NCI-H2227 (cell line): Measurements from ENCODE around the gene ZFAND2A.
"Not testable (repeated sequence)": the region's sequence is repeated elsewhere in the genome, so short reads cannot be mapped to it uniquely, and the experiment has no call there.

Experiments
- DNase-seq: peaks from one replicate; lab custom pipeline; 2025; ENCODE audit not compliant: unreplicated experiment; lab: John Stamatoyannopoulos, UW

Gene ZFAND2A

DNA sequence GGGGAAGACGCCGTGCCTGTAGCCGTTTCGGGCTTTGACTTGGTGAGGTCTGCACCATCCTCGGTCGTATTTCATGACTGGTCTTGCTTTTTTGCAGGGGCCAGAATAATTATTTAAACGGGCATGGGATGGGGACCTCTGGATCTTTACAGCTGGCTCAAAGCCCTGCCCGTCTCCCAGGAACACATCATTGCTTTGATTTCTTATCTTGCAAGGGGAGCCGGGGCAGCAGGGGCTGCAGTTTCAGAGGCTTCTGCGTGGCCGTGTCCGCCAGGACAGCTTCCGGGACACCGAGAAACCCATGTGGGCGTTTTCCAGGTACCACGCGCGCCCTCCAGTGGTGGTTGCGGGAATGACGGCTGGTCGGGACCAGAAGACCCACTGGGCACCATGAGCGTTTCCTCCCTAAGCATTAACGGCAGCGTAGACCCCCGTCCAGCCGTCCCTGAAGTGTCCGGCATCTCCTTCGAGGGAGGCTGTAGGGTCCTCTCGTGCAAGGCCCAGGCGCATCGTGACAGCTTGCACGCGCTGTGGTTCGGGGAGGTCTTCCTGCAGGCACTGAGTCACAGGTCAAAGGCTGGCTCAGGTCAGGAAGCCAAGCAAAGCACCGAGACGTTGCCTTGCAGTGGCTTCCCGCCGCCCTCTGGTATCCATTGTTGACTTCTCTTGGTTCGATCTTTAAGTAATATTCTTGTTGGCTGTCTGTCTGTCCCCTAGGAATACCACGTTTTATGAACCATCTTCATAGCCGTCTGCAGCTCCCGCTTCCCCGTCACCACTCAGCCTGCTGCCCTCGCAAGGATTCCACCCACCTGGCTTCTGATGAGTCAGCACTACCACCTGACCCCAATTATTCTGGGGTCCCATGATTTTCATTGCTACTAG, 16.2 kb upstream of the ZFAND2A start:
- DNase-seq: no peak

GRCh38 chr7:1175597-1175966, 15.6 kb upstream of the ZFAND2A start:
- no peak for DNase-seq

DNA sequence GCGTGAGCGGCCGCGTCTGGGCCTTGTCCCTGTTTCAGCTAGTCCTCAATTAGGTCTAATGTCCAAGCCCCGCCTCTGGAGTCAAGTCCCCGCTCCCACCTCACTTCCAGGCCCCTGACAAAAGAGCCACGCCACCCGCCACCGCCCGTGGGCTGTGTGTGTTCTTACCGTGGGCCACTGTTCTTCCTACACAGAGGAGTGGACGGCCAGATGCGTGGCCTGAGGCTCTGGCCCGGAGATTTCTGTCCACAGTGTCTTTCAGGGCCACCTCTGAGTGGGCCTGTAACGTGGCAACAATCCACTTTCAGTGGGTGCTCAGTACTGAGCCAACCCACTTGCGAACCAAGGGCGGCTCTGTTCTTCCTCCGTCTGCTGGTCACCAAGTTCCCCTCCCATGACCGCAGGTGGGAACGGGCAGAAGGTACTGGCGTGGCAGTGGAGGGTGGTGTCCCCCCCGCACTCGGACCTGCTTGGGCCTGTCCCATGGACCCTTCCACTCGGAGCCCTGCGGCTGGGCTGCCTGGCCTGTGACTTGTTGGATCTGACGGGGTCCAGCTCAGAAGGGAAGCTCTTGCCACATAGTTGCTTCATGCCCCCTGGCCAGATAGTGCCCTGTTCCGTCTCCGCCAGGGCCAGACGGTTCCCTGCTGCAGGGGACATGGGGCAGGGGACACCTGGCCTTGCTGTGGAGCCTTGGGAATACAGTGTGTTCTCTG, 15.0 kb upstream of the ZFAND2A start:
- no peak for DNase-seq

DNA sequence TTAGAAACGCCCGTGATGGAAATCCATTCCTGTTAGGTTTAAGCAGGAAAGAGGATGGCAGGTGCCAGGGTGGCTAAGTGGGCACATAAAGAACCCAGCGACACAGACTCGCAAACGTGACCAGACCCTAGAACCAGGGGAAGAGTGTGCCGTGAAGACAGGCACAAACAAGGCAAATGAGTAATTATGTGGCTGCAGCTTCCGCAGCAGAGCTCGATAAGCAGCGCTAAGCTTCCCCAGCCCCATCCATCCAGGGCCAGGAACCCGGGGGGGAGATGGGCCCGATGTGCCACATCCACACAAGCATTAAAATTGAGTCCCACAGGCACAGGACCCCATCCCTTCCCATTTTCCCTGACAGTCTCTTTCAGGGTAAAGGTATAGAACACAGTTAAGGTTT, 14.0 kb upstream of the ZFAND2A start:
- no peak for DNase-seq

GRCh38 chr7:1172666-1173523, 12.9 kb upstream of the ZFAND2A start:
- DNase-seq: no peak

DNA sequence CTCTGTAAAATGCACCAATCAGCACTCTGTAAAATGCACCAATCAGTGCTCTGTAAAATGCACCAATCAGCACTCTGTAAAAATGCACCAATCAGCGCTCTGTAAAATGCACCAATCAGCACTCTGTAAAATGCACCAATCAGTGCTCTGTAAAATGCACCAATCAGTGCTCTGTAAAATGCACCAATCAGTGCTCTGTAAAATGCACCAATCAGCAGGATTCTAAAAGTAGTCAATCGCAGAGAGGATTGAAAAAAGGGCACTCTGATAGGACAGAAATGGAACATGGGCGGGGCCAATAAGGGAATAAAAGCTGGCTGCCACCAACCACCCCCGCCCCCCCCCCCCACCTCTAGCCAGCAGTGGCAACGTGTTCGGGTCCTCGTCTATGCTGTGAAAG, 11.5 kb upstream of the ZFAND2A start:
- not testable (repeated sequence) for DNase-seq

- no peak for DNase-seq
Measured at GRCh38 chr7:1170741-1171501, 10.9 kb upstream of the ZFAND2A start.

- DNase-seq: peak; percentile 81
Measured at GRCh38 chr7:1169409-1170368, 9.7 kb upstream of the ZFAND2A start.

DNA sequence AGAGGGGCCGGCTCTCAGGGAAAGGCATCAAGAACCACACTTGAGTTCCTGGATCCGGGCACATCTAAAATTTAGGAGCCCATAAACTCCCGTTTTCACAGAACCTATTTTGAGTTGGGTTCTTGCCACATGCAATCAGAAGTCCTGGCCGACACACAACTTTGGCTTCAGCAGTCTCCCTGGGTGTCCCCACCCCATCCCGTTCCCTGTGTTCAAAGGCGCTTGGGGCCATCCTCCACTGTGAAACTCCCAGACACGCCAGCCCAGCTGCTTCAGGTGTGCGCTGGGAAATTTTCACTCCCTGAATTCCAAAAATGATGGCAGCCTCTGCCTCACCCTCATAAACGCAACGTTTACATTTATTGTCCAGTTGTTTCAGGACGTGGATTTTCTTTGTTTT, 8.4 kb upstream of the ZFAND2A start:
- no peak for DNase-seq

- DNase-seq: no peak
Measured at GRCh38 chr7:1164436-1164835, 4.4 kb upstream of the ZFAND2A start.

GRCh38 chr7:1163121-1163520, 3.1 kb upstream of the ZFAND2A start:
- DNase-seq: no peak

- peak; percentile 43 for DNase-seq
Measured at GRCh38 chr7:1160670-1161021, 650 bp upstream of the ZFAND2A start.

DNA sequence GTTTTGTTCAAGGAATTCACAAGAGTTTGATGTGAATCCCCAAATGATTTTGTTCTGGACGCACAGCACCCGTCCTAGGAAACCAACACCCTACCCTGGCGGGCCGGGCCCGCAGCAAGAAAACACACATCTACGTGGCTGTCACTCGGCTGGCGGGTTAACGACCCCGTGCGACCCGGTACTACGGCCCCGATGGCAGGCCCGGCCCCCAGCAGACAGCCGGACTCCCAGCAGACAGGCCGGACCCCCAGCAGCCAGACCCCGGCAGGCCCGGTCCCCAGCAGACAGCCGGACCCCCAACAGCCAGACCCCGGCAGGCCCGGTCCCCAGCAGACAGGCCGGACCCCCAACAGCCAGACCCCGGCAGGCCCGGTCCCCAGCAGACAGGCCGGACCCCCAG, 765 bp downstream of the ZFAND2A start:
- not testable (repeated sequence) for DNase-seq

- DNase-seq: no peak
Measured at GRCh38 chr7:1158203-1159126, 1.5 kb downstream of the ZFAND2A start.

GRCh38 chr7:1156782-1157535, 3.0 kb downstream of the ZFAND2A start:
- DNase-seq: no peak

DNA sequence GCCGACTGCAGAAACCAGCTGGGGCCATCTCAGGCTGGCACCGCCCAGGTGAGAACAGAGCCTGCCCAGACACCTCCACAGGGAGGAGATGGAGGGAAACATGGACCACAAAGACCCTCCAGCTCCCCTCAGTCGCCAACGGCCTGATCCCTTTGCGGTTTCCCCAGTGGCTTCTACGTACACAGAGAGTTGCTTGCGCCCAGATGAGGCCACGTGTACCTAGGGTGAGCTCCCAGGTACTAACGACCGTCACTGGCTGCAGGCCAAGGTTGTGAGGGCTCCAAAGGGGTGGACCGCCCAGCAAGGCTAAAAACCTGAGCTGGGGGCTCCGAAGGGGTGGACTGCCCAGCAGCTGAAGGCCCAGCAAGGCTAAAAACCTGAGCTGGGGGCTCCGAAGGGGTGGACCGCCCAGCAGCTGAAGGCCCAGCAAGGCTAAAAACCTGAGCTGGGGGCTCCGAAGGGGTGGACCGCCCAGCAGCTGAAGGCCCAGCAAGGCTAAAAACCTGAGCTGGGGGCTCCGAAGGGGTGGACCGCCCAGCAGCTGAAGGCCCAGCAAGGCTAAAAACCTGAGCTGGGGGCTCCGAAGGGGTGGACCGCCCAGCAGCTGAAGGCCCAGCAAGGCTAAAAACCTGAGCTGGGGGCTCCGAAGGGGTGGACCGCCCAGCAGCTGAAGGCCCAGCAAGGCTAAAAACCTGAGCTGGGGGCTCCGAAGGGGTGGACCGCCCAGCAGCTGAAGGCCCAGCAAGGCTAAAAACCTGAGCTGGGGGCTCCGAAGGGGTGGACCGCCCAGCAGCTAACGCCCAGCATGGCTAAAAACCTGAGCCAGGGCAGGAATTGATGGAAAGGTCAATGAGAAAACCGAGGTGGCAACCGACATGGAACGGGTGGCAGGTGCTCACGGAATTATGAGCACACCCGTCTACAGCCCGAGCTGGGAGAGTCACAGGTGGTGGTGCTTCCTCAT, 3.9 kb downstream of the ZFAND2A start:
- not testable (repeated sequence) for DNase-seq
